HG03139 (cell line): ENCODE measurements around the gene BCL11B.

ENCODE experiments used
- ATAC-seq: cut with Tn5 transposase; IDR thresholded peaks from one replicate; pipeline ENCODE4 v1.9.1; 2021; ENCODE audit not compliant: unreplicated experiment

Gene BCL11B

GRCh38 chr14:99271951-99272631 is at the start of gene BCL11B:
BCL11B (minus strand) TSS chr14:99272197; CDS start chr14:99271218, 979 bp downstream.
- peak; percentile 62 for ATAC-seq

- ATAC-seq: no peak
These were observed 49.4 kb upstream of the BCL11B start for GRCh38 chr14:99321236-99321925.

GRCh38 chr14:99320621-99321235 is 48.7 kb upstream of the BCL11B start:
- no peak for ATAC-seq

- no peak for ATAC-seq
These were observed 48.1 kb upstream of the BCL11B start for GRCh38 chr14:99320105-99320572.

GRCh38 chr14:99318959-99319295 is 46.9 kb upstream of the BCL11B start:
- ATAC-seq: no peak

- ATAC-seq: no peak
These were observed 46.3 kb upstream of the BCL11B start for GRCh38 chr14:99318091-99318958.

- no peak for ATAC-seq
These were observed 45.5 kb upstream of the BCL11B start for GRCh38 chr14:99317231-99318090.

GRCh38 chr14:99316281-99317163 is 44.5 kb upstream of the BCL11B start:
- ATAC-seq: no peak

- no peak for ATAC-seq
These were observed 43.2 kb upstream of the BCL11B start for GRCh38 chr14:99315197-99315596.

GRCh38 chr14:99314623-99315022 is 42.6 kb upstream of the BCL11B start:
- ATAC-seq: no peak

GRCh38 chr14:99313234-99313633 is 41.2 kb upstream of the BCL11B start:
- ATAC-seq: no peak

GRCh38 chr14:99312106-99312505 is 40.1 kb upstream of the BCL11B start:
- ATAC-seq: no peak

GRCh38 chr14:99309220-99309766 is 37.3 kb upstream of the BCL11B start:
- ATAC-seq: no peak

- ATAC-seq: no peak
These were observed 32.2 kb upstream of the BCL11B start for GRCh38 chr14:99304208-99304607.

- no peak for ATAC-seq
These were observed 28.2 kb upstream of the BCL11B start for GRCh38 chr14:99300190-99300589.

- ATAC-seq: no peak
These were observed 24.5 kb upstream of the BCL11B start for GRCh38 chr14:99296517-99296916.

GRCh38 chr14:99289394-99290189 is 17.6 kb upstream of the BCL11B start:
- no peak for ATAC-seq

GRCh38 chr14:99288948-99289347 is 17.0 kb upstream of the BCL11B start:
- no peak for ATAC-seq
